Stomach (tissue), 9 donors: Measurements from ENCODE around the gene TRIM2. TPM values are rescaled to one million over a fixed set of nuclear protein-coding genes. Genes with fewer than 3 reads are reported as not detected.

ENCODE experiments used
- DNase-seq, 2 donors: peaks; one replicate each; pipeline versions ENCODE4 v3.0.0 to v3.0.0-alpha.2; 2013 to 2019
- H3K27ac ChIP-seq, 5 donors: fragments of 200-600 bp in 4 of 5; sonication (generic) in 4 of 5; one replicate each; pipeline ENCODE4 v1.5.1; 2013 to 2019; ENCODE audit warnings: mild to moderate bottlenecking in 1 of 5, moderate library complexity in 1 of 5
- H3K27me3 ChIP-seq, 3 donors: fragments of 200-600 bp; sonication (generic); one replicate each; pipeline ENCODE4 v1.5.1; 2017 to 2019; ENCODE audit warnings: mixed run types in 1 of 3
- H3K36me3 ChIP-seq, 4 donors: fragments of 200-600 bp; sonication (generic); 1 replicate in 3 of 4; 2 replicates in 1 of 4; pipeline ENCODE4 v1.5.1; 2016 to 2019
- H3K4me1 ChIP-seq, 4 donors: fragments of 200-600 bp; sonication (generic); one replicate each; pipeline ENCODE4 v1.5.1; 2016 to 2019
- H3K4me3 ChIP-seq, 4 donors: fragments of 200-600 bp; sonication (generic) in 3 of 4; one replicate each; pipeline ENCODE4 v1.5.1; 2016 to 2019; ENCODE audit warnings: mild to moderate bottlenecking in 1 of 4
- H3K9me3 ChIP-seq, 4 donors: fragments of 200-600 bp; sonication (generic); one replicate each; pipeline ENCODE4 v1.5.1; 2016 to 2019
- EP300 ChIP-seq: sonication (generic); formaldehyde crosslinking; IDR thresholded peaks from one replicate; pipeline ENCODE4 v1.6.1; 2017; ENCODE audit warnings: antibody characterized with exemption
- POLR2A ChIP-seq, 4 donors: fragments of 450-650 bp; IDR thresholded peaks; one replicate each; pipeline ENCODE4 v1.6.1; 2016; ENCODE audit warnings: antibody characterized with exemption in 4 of 4, control low read depth in 2 of 4, mild to moderate bottlenecking in 1 of 4, moderate library complexity in 1 of 4
- POLR2AphosphoS5 ChIP-seq, 3 donors: sonication (generic); formaldehyde crosslinking; IDR thresholded peaks; one replicate each; pipeline ENCODE4 v1.6.1; 2016; ENCODE audit warnings: antibody characterized with exemption in 3 of 3
- WGBS, 5 donors: extraction: QIAGEN DNeasy Blood & Tissue Kit in 3 of 5; methylation state at CpG; one replicate each; pipeline versions ENCODE4 v1.1.5 to v1.1.7; 2013 to 2018; 5-methylcytosine and 5-hydroxymethylcytosine counted together
- intact Hi-C: fragments of 100-400 bp; cut with DNase I; formaldehyde crosslinking; loops from one replicate; pipeline ENCODE4 v1.15.1; 2023; ENCODE audit warnings: low total_unique reads
- polyA plus RNA-seq, 3 donors: library from polyadenylated mRNA; stranded (reverse); fragments of 200-250 nt; gene quantifications; one replicate each; pipeline ENCODE4 v1.2.3, GENCODE V29; 2013
- total RNA-seq, 5 donors: library from RNA; depleted of rRNA; stranded (reverse); fragments of >200 nt; gene quantifications; one replicate each; pipeline versions ENCODE4 v1.1.0 to v1.2.3, GENCODE V29; 2014 to 2016
- TF ChIP-seq, protein P1 (sequence below), 7 experiments: fragments of 450-650 bp in 4 of 7; fragments of 200-600 bp in 3 of 7; sonication (generic) in 3 of 7; IDR thresholded peaks; one replicate each; pipeline ENCODE4 v1.5.1; 2016 to 2019; ENCODE audit warnings: antibody characterized with exemption in 7 of 7, control low read depth in 2 of 7, mild to moderate bottlenecking in 1 of 7
- donor health status: healthy with polysubstance abuse.
- donor health status: Bipolar disorder and iron deficiency.
- donor health status: healthy.

The TRIM2 gene
- total and polyA plus RNA-seq, 8 donors: 11.2 to 327 (median 53.8) TPM

DNA sequence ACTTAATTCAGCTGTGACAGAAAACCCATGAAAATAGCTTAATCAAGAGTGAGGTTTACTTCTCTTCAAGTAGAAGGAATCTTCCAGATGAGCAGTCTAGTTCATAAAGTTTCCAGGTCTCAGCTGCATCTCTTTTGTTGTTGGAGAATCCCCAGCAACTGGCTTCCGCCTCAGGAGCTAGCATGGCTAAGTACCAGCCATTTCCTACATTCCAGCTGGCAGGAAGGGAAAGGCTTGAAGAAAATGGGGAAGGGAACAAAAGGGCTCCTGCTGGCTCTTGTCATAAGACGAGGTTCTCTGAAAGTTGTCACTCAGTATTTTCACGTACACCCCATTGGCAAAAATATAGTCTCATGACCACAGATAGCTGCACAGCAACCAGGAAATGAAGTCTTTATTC lies 27.3 kb upstream of the TRIM2 start:
- TF ChIP-seq POLR2AphosphoS5 (IDR thresholded peaks at IDR 0.05): no peak
- TF ChIP-seq, protein P1, sequence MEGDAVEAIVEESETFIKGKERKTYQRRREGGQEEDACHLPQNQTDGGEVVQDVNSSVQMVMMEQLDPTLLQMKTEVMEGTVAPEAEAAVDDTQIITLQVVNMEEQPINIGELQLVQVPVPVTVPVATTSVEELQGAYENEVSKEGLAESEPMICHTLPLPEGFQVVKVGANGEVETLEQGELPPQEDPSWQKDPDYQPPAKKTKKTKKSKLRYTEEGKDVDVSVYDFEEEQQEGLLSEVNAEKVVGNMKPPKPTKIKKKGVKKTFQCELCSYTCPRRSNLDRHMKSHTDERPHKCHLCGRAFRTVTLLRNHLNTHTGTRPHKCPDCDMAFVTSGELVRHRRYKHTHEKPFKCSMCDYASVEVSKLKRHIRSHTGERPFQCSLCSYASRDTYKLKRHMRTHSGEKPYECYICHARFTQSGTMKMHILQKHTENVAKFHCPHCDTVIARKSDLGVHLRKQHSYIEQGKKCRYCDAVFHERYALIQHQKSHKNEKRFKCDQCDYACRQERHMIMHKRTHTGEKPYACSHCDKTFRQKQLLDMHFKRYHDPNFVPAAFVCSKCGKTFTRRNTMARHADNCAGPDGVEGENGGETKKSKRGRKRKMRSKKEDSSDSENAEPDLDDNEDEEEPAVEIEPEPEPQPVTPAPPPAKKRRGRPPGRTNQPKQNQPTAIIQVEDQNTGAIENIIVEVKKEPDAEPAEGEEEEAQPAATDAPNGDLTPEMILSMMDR (IDR thresholded peaks at IDR 0.05): no peak
- TF ChIP-seq EP300: no peak
- no peak for TF ChIP-seq POLR2A (IDR thresholded peaks at IDR 0.05)
- intact Hi-C loops: no loop called here
- Histone ChIP-seq H3K4me1 (no peaks in the 10 kb centered on the region), H3K27ac (no peak overlapping the region), H3K9me3 (no peaks in the 10 kb centered on the region), H3K36me3 (no peaks in the 10 kb centered on the region), H3K4me3 (no peak overlapping the region), H3K27me3 (no peaks in the 10 kb centered on the region)
- 63 to 84% (median 71%) methylated on average over 3 of the region's 3 CpGs for WGBS, 5 donors
- DNase-seq: no peak

DNA sequence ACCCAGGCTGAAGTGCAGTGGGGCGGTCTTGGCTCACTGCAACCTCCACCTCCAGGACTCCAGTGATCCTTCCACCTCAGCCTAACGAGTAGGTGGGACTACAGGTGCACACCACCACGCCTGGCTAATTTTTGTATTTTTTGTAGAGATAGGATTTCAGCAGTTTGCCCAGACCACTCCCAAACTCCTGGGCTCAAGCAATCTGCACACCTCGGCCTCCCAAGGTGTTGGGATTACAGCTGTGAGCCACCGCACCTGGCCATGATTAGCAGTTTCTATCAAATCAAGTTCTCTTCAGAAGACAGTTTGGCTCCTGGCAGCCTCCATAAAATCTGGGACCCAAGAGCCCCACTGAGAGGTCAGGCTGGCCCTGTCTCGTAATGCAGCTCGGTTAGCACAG lies 26.4 kb upstream of the TRIM2 start:
- 94 to 96% (median 94%) methylated on average over 7 of the region's 7 CpGs for WGBS, 5 donors
- no peak for DNase-seq
- H3K4me1 ChIP-seq: no peaks in the 10 kb centered on the region

DNA sequence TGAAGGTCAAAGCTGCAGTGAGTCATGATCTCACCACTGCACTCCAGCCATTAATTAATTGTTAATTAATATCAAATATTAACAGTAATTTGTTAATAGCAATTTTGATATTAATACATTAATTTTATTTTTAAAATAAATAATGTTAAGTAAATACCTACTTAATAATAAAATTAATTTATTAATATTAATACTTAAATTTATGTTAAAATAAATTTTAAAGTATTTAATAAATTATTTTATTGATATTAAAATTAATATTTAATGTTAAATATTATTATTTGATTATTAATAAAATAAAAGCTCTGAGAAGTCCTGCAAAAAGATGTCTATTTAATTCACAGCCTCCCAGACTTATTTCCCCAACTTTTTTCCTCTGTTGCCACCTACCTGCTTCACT lies 25.1 kb upstream of the TRIM2 start:
- intact Hi-C loops: no loop called here
- Histone ChIP-seq H3K4me3 (no peak overlapping the region), H3K9me3 (no peaks in the 10 kb centered on the region), H3K4me1 (no peaks in the 10 kb centered on the region), H3K27me3 (no peaks in the 10 kb centered on the region), H3K36me3 (no peaks in the 10 kb centered on the region), H3K27ac (no peak overlapping the region)
- TF ChIP-seq EP300 (no peak), POLR2A (IDR thresholded peaks at IDR 0.05) (no peak), POLR2AphosphoS5 (IDR thresholded peaks at IDR 0.05) (no peak)
- TF ChIP-seq, protein P1 (IDR thresholded peaks at IDR 0.05): no peak
- DNase-seq: no peak

More for the DNA sequence above, 26.4 kb upstream of the TRIM2 start:
- no peaks in the 10 kb centered on the region for H3K9me3 ChIP-seq
- H3K4me3 ChIP-seq: no peak overlapping the region
- H3K27me3 ChIP-seq: no peaks in the 10 kb centered on the region
- H3K36me3 ChIP-seq: no peaks in the 10 kb centered on the region
- H3K27ac ChIP-seq: no peak overlapping the region
- intact Hi-C loops: no loop called here
- no peak for TF ChIP-seq POLR2AphosphoS5 (IDR thresholded peaks at IDR 0.05)
- no peak for TF ChIP-seq POLR2A (IDR thresholded peaks at IDR 0.05)
- TF ChIP-seq, protein P1 (IDR thresholded peaks at IDR 0.05): no peak
- TF ChIP-seq EP300: no peak

DNA sequence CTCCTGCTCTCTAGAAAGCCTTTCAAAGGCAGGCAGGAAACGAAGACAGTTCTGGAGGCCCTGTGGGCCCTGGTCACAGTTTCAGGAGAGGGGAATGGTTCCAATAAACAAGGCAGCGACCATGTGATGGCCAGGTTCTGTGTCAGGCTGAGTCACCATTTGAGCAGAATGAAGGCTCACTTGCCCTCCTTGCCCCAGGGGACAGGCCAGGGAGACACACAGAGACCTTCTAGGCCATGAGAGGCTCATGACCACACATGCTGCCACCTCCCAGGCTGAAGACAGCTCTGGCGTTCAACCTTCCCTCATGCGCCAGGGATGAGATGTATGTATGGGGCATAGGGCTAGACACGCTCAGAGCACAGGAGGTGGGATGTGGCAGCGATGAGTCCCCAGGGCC lies 22.9 kb upstream of the TRIM2 start:
- TF ChIP-seq EP300: no peak
- TF ChIP-seq, protein P1 (IDR thresholded peaks at IDR 0.05): no peak
- TF ChIP-seq POLR2A (IDR thresholded peaks at IDR 0.05): no peak
- TF ChIP-seq POLR2AphosphoS5 (IDR thresholded peaks at IDR 0.05): no peak
- Histone ChIP-seq H3K27me3 (no peaks in the 10 kb centered on the region), H3K9me3 (no peaks in the 10 kb centered on the region), H3K36me3 (no peaks in the 10 kb centered on the region), H3K27ac (no peak overlapping the region), H3K4me3 (no peak overlapping the region), H3K4me1 (no peaks in the 10 kb centered on the region)
- WGBS, 5 donors: 89 to 98% (median 91%) methylated on average over 3 to 6 of the region's 6 CpGs
- DNase-seq: no peak
- intact Hi-C loops: no loop called here
